ENCODE measurements around the gene DMRTC1B.
"Not testable (repeated sequence)": the region's sequence is repeated elsewhere in the genome, so short reads cannot be mapped to it uniquely, and the experiment has no call there.

The DMRTC1B gene, protein sequence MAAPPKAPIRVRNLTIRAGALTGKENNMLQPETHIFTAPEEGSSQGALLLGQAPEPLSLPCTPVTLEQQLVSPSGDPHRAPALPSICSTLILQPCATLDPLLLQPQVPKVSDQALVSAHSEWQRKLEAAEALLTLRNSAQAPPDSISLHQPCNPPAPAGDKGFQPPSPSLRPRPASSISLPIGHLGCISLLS

DNA sequence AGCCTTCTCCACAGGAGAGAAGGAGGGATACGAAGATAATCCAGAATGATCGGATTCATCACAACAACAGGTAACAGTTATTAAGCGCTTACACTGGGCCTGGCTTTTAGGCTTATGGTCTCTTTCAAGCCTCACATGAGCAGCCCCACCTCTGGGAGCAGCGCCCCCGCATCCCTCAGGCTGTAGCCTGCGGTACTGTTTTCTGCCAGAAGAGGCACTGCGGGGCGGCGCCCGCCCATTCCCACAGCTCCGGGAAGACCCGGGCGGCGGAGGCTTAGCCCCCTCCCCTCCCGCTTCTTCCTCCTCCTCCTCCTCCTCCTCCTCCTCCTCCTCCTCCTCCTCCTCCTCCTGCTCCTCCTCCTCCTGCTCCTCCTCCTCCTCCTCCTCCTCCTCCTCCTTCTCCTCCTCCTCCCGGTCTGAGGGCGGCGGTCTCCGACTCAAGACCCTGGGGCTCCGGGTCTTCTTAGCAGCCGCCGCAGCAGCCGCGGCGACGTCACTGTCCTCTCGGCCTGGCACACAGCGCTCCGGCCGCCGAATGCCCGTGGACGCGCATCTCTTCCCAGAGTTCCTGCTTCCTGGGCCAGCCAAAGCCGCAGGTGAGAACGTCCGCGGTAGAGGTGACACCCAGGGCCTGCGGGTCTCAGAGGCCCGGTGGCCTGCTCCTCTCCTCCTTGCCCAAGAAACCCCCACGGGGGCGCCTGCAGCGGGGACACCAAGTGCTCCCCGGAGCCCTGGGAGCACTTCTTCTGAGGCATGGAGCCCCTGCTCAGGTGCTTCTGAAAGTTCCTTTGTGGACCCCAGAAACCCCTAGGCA lies at the start of gene DMRTC1B:
TSS of gene DMRTC1B (plus strand) at position 238 of the 814 bp plus-strand sequence. CDS start 68,246 bp downstream, outside the sequence.
- not testable (repeated sequence) for DNase-seq

DNA sequence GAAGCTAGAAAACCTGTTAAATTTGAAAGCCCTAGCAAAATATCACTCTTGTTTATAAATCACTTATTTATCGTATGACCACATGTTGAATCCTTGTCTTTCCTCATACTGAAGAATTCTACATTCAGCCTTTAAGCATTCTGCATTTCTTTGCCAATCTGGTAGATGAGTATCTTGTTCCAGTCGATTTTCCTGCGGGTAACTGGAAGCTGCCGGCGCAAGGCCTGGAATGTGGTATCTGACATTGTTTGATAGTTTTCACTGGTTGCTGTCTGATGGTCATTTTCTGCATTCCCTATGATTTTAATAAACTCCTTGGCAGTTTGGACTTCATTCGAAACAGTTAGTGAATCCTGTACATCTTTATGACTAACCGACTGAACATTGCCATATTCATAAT lies 48.8 kb upstream of the DMRTC1B start:
- DNase-seq: no peak

DNA sequence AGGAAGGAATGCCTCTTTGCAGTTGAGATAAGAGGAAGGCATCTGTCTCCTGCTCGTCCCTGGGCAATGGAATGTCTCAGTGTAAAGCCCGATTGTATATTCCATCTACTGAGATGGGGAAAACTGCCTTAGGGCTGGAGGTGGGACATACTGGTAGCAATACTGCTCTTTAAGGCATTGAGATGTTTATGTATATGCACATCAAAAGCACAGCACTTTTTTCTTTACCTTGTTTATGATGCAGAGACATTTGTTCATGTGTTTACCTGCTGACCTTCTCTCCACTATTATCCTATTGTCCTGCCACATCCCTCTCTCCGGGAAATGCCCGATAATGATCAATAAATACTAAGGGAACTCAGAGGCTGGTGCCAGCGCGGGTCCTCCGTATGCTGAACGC lies 43.1 kb upstream of the DMRTC1B start:
- not testable (repeated sequence) for DNase-seq

DNA sequence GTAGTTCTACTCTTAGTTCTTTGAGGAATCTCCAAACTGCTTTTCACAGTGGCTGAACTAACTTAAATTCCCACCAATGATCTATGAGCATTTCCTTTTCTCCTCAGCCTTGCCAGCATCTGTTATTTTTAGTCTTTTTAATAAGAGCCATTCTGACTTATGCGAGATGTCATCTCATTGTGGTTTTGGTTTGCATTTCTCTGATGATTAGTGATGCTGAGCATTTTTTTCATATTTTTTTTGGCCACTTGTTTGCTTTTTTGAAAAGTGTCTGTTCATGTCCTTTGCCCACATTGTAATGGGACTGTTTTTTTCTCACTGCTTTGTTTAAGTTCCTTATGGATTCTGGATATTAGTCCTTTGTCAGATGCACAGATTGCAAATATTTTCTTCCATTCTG lies 41.1 kb upstream of the DMRTC1B start:
- DNase-seq: no peak

DNA sequence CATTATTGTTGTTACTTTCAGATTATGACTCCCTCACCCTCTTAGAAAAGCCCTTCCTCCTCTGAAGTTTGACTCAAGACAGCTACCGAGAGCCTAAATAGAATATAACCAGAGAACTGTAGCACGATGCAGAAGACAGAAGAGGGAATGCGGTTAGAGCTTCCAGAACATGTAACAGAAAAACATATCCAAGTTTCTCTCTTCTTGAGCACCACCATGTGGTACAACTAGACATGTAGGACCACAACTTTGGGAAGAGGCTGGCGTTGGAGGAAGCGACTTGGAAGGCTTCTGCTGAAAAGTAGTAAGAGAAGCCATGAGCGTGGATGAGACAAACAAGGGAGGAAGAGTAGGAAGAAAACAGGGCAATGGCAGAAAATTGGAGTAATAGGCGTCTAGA lies 31.1 kb upstream of the DMRTC1B start:
- not testable (repeated sequence) for DNase-seq

DNA sequence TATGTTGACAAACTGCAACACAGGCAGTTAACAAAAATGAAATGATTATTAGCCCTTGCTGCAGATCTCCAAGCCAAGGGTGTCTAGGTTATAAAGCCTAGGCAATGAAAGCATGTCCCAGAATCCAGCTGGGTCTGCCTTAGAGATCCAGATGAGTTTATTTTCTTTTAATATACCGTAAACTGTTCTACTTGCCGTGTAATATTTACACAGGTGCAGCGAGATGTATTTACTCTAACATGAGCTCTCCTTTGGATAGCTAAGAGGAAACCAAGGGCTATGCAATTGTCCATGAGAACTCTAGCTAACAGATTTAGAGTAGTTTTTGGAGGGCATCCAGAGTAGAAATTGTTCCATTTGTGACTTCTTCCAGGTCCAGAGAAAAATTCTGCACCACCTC lies 28.1 kb upstream of the DMRTC1B start:
- DNase-seq: not testable (repeated sequence)

DNA sequence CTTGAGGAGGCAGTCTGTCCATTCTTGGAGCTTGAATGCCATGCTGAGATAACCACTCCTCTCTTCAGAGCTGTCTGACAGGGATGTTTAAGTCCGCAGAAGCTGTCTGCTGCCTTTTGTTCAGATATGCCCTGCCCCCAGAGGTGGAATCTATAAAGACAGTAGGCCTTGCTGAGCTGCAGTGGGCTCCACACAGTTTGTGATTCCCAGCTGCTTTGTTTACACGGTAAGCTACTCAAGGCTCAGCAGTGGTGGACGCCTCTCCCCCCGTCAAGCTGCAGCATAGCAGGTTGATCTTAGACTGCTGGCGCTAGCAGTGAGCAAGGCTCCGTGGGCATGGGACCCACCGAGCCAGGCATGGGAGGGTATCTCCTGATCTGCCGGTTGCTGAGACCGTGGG lies 16.2 kb upstream of the DMRTC1B start:
- DNase-seq: not testable (repeated sequence)

DNA sequence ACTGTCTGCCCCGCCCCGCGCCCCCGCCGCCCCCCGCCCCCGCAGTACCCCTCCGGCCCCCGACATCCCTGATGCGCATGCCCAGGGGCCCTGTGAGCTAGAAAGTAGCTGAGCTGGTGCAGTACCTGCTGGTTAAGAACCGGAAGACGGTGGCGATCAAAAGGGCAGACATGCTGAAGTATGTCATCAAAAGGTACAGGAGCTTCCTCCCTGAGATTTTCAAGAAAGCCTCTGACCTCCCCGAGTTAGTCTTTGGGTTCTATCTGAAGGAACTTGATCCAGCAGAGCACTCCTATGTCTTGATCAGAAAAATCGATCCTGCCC lies 739 bp downstream of the DMRTC1B start:
- DNase-seq: not testable (repeated sequence)

DNA sequence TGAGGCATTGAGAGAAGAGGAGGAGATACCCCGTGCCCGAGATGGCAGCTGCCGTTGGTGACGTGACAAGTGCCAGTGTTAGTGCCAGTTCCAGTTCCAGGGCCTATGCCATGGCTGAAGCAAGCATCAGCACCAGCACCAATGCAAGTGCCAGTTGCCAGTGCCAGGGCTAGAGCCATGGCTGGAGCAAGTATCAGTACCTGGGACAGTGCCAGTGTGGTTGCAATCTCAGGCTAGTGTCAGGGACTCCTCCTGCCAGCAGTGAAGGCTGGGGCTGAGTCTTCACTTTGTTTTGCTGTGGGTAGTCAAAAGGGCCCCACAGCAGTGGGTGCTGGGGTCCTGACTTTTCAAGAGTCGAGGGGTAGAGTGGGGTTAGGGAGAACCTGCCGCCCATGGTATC lies 1.5 kb downstream of the DMRTC1B start:
- DNase-seq: not testable (repeated sequence)

DNA sequence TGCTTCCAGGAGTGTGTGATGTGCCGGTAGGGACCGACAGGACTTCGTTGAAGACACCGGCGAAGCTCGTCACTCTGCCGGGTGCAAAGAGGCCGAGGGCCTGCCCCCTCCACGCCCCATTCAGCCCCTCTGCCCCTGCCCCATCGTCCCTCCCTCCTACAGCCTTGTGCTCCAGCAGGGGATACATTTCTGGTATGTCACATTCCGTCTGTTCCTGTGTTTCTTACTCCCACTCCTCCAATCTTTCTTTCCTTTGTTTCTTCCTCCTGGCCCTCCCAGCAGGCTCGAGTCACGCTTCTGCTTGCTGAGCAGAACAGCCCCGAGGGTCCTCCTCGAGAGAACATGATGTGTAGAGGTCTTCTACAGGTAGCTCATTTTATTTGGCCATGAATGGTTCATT lies 5.9 kb downstream of the DMRTC1B start, which contains the start of gene FAM236B:
TSS of gene FAM236B (minus strand) at position 101 of the 400 bp plus-strand sequence. CDS start at position 1, 100 bp downstream.
- not testable (repeated sequence) for DNase-seq

DNA sequence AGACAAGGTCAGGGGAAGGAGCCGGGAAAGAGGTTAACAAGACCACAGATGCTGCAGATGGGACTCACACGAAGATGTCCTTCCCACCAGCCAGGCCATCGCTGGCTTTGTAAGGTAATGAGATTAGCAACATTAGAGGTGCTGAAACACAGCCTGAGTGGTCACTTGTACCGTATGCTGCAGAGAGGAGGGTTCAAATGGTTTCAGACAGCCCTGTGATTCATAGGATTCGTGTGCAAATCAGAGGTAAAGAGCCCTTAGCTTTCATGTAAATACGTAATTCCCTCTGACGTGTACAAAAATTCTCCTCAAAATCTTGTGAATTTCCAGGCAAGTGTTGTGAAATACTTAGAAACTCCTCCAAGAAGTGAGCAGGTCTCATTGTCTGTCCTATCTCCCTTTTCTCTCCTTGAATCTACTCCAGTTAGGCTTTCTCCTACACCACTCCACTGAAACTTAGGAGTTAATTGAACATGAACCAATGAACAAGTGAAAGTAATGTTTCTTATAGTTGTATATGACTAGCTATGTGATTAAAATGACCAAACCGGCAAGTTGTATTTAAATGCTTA lies 6.8 kb downstream of the DMRTC1B start:
- DNase-seq: not testable (repeated sequence)

DNA sequence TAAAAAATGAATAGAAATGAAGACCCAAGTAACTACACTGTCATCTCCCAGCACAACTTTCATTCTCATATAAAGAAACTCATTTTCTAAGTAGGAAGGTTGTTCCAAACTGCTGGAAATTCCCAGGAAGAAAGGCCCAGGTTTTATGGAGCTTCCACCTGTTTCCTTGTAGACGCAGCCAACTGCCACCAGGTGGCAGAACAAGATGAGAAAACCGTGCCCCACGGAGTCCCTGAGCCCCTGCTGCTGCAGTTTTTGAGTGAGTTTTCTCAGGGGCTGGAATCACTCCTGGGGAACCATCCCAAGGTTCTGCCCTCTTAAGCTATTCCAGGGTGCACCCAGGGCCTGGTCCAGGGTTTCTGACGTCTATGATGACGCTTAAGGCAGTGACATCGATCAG lies 7.3 kb downstream of the DMRTC1B start:
- not testable (repeated sequence) for DNase-seq

DNA sequence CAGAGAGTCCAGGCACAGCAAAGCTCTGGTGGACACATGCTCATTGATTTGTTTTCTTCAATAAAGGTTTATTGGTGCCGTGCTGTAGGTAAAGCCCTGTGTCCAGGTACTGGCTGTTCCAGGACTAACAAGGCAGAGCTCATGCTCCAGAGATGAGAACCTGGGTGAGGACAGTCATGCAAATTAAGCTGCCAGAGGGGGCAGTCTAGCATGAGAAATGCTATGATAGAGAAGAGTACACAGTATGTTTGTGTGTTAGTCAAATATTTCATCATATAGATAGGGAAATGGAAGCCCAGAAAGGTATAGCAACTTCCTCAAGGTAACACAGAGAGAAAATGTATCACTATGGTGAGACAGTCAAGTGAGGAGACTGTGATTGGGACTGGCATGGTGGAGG lies 11.5 kb downstream of the DMRTC1B start:
- not testable (repeated sequence) for DNase-seq

DNA sequence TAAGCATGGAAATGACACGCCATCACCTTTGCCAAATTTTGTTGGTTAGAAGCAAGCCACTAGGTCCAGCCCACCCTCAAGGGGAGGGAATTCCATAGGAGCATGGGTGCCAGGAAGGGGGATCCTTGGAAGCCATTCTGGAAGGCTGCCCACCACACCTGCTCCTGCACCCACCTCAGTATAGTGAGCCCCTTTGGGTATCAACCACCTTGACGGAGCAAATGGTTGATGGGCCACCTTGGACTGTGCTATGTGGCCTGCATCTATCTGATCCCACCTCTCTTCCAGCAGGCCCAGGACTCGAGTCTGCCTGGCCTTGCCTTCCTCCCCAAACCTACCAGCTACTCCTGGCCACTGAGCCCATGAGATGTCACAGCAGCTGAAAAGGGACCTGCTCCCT lies 13.7 kb downstream of the DMRTC1B start:
- DNase-seq: not testable (repeated sequence)

DNA sequence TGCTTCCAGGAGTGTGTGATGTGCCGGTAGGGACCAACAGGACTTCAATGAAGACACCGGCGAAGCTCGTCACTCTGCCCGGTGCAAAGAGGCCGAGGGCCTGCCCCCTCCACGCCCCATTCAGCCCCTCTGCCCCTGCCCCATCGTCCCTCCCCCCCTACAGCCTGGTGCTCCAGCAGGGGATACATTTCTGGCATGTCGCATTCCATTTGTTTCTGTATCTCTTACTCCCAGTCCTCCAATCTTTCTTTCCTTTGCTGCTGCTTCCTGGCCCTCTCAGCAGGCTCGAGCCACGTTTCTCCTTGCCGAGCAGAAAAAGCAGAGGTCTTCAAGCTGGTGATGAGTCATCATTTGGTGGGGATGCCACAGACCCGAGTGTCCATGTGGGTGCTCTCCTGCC lies 31.4 kb downstream of the DMRTC1B start, which contains the start of gene FAM236D:
TSS of gene FAM236D (minus strand) at position 101 of the 400 bp plus-strand sequence. CDS start at position 1, 100 bp downstream.
- not testable (repeated sequence) for DNase-seq

DNA sequence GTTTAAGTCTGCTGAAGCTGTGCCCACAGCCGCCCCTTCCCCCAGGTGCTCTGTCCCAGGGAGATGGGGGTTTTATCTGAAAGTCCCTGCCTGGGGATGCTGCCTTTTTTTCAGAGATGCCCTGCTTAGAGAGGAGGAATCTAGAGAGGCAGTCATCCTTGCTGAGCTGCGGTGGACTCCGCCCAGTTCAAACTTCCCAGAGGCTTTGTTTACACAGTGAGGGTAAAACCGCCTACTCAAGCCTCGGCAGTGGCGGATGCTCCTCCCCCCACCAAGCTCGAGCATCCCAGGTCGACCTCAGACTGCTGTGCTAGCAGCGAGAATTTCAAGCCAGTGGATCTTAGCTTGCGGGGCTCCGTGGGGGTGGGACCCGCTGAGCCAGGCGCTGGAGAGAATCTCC lies 54.0 kb downstream of the DMRTC1B start:
- not testable (repeated sequence) for DNase-seq

DNA sequence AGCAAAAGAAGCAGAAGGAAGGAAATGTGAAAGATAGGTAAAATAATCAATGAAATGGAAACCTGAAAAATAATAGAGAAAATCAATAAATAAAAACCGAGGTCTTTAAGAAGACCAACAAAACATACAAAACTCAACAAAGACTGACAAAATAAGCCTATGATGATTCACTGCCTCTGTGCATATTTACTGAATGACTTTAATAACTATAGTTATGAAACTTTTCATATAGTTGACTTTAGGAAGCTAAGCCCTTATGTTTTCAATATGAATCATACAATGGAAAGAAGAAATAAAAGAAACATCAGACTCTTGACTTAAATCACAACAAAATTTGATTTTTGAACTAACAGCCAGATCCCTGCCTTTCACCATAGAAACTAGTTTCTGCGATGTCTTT lies 60.8 kb downstream of the DMRTC1B start:
- not testable (repeated sequence) for DNase-seq

DNA sequence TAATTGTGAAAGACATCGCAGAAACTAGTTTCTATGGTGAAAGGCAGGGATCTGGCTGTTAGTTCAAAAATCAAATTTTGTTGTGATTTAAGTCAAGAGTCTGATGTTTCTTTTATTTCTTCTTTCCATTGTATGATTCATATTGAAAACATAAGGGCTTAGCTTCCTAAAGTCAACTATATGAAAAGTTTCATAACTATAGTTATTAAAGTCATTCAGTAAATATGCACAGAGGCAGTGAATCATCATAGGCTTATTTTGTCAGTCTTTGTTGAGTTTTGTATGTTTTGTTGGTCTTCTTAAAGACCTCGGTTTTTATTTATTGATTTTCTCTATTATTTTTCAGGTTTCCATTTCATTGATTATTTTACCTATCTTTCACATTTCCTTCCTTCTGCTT lies 106.2 kb downstream of the DMRTC1B start:
- not testable (repeated sequence) for DNase-seq

DNA sequence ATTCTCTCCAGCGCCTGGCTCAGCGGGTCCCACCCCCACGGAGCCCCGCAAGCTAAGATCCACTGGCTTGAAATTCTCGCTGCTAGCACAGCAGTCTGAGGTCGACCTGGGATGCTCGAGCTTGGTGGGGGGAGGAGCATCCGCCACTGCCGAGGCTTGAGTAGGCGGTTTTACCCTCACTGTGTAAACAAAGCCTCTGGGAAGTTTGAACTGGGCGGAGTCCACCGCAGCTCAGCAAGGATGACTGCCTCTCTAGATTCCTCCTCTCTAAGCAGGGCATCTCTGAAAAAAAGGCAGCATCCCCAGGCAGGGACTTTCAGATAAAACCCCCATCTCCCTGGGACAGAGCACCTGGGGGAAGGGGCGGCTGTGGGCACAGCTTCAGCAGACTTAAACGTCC lies 113.0 kb downstream of the DMRTC1B start:
- not testable (repeated sequence) for DNase-seq
